GM23248 (cell line): ENCODE data around the gene ALG9. TPM values are rescaled to one million over a fixed set of nuclear protein-coding genes. Genes with fewer than 3 reads are reported as not detected.

Experiments used
- DNase-seq: peaks from one replicate; pipeline ENCODE4 v3.0.0-alpha.2; 2015
- H2AFZ ChIP-seq: fragments of 200-600 bp; sonication (generic); 2 replicates; pipeline ENCODE4 v1.6.1; 2016; ENCODE audit warnings: antibody characterized with exemption
- H3F3A ChIP-seq: fragments of 200-600 bp; sonication (generic); 2 replicates; pipeline ENCODE4 v1.6.1; 2016; ENCODE audit warnings: mild to moderate bottlenecking, antibody characterized with exemption, mixed run types; ENCODE audit not compliant: insufficient read depth
- H3K27ac ChIP-seq: fragments of 200-600 bp; sonication (generic); 2 replicates; pipeline ENCODE4 v1.5.1; 2016; ENCODE audit warnings: mild to moderate bottlenecking
- H3K27me3 ChIP-seq: fragments of 200-600 bp; sonication (generic); replicated peaks from 2 replicates; pipeline ENCODE4 v1.6.1; 2016; ENCODE audit warnings: mild to moderate bottlenecking; ENCODE audit not compliant: insufficient read depth
- H3K36me3 ChIP-seq: fragments of 200-600 bp; sonication (generic); 2 replicates; pipeline ENCODE4 v1.6.1; 2016; ENCODE audit warnings: low read depth, mild to moderate bottlenecking
- H3K4me1 ChIP-seq: fragments of 200-600 bp; sonication (generic); 2 replicates; pipeline ENCODE4 v1.6.1; 2016; ENCODE audit warnings: mild to moderate bottlenecking; ENCODE audit not compliant: insufficient read depth
- H3K4me2 ChIP-seq: fragments of 200-600 bp; sonication (generic); one replicate; pipeline ENCODE4 v1.6.1; 2016; ENCODE audit warnings: mild to moderate bottlenecking; ENCODE audit not compliant: unreplicated experiment
- H3K4me3 ChIP-seq: fragments of 200-600 bp; sonication (generic); 2 replicates; pipeline ENCODE4 v1.5.1; 2016; ENCODE audit warnings: mild to moderate bottlenecking
- H3K79me2 ChIP-seq: fragments of 200-600 bp; sonication (generic); 2 replicates; pipeline ENCODE4 v1.6.1; 2016; ENCODE audit warnings: mild to moderate bottlenecking; ENCODE audit not compliant: insufficient read depth
- H3K9ac ChIP-seq: fragments of 200-600 bp; sonication (generic); 2 replicates; pipeline ENCODE4 v1.6.1; 2016; ENCODE audit warnings: mild to moderate bottlenecking
- H3K9me2 ChIP-seq: fragments of 200-600 bp; sonication (generic); 2 replicates; pipeline ENCODE4 v1.6.1; 2016; ENCODE audit warnings: mixed run types, mild to moderate bottlenecking, moderate library complexity; ENCODE audit not compliant: insufficient read depth
- H3K9me3 ChIP-seq: fragments of 200-600 bp; sonication (generic); one replicate; pipeline ENCODE4 v1.6.1; 2017; ENCODE audit warnings: low read depth
- H4K20me1 ChIP-seq: fragments of 200-600 bp; sonication (generic); 2 replicates; pipeline ENCODE4 v1.6.0; 2016; ENCODE audit not compliant: insufficient read depth
- EZH2 ChIP-seq: fragments of 200-600 bp; sonication (generic); IDR thresholded peaks from 2 replicates; pipeline ENCODE4 v1.6.1; 2018; ENCODE audit warnings: antibody characterized with exemption, mild to moderate bottlenecking; ENCODE audit not compliant: insufficient read depth, poor library complexity, severe bottlenecking
- EZH2phosphoT487 ChIP-seq: fragments of 200-600 bp; sonication (generic); IDR thresholded peaks from 2 replicates; pipeline ENCODE4 v1.6.1; 2018; ENCODE audit warnings: antibody characterized with exemption, moderate library complexity, mild to moderate bottlenecking, low read depth; ENCODE audit not compliant: insufficient read depth
- WGBS, 2 experiments: methylation state at CpG; one replicate each; pipeline ENCODE4 v1.1.6; 2015 to 2017; ENCODE audit warnings: low lambda C conversion rate in 2 of 2, low coverage in 1 of 2; ENCODE audit errors: missing lambda C conversion rate in 2 of 2; 5-methylcytosine and 5-hydroxymethylcytosine counted together
- in situ Hi-C: fragments of 300-500 bp; cut with MboI; formaldehyde crosslinking; loops from 2 replicates; pipeline ENCODE4 v1.15.0; 2020
- polyA plus RNA-seq: library from polyadenylated mRNA; unstranded; fragments of >200 nt; fragmentation: Nextera tagmentation; extraction: Ambion mirVana; gene quantifications from 2 replicates; pipeline ENCODE4 v1.2.1, GENCODE V29; 2016
- total RNA-seq: library from RNA; depleted of rRNA; stranded (reverse); fragments of >200 nt; shearing (Covaris generic); gene quantifications from 2 replicates; pipeline ENCODE4 v1.2.3, GENCODE V29; 2014

The ALG9 gene
- total and polyA plus RNA-seq, 2 experiments from 2014 or later: 24.5 to 36.3 TPM

DNA sequence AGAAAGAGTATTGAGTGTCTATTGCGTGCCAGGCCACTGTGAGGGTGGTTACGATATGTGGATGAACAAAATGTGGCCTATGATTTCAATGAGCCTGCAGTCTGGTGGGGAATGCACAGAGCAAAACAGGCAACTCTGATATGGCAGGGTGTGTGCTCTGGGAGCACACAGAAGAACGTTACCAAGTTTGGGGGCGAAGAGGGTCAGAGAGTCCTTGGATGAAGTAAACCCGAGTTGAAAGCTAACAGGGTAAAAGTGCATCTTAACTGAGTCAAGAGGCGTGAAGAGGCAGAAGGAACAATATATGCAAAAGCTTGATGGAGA, 8.2 kb upstream of the ALG9 start:
- peaks cover 6% of the 10 kb centered on the region; the same call in 1 of the 2 replicates for H3K4me1 ChIP-seq
- no peaks in the 10 kb centered on the region for H3K9me2 ChIP-seq
- WGBS, 2 experiments: 55 to 56% methylated on average over 6 of the region's 6 CpGs
- no peaks in the 10 kb centered on the region for H3K36me3 ChIP-seq
- H3K27me3 ChIP-seq: no peaks in the 10 kb centered on the region
- H3K79me2 ChIP-seq: no peaks in the 10 kb centered on the region
- peak overlapping the region; percentile 83 for H3K4me3 ChIP-seq
- DNase-seq: no peak
- peak overlapping the region; percentile 96 for H3K4me2 ChIP-seq
- peak overlapping the region; percentile 92 for H3K9ac ChIP-seq
- peaks cover 11% of the 10 kb centered on the region; the same call in 1 of the 2 replicates for H3F3A ChIP-seq
- H4K20me1 ChIP-seq: no peaks in the 10 kb centered on the region
- H3K9me3 ChIP-seq: no peaks in the 10 kb centered on the region
- in situ Hi-C loops: loop anchor here (10.0 kb wide), 1 partner anchor 115 kb away; no protein-coding TSS in a partner anchor
- H2AFZ ChIP-seq: peak overlapping the region; percentile 98
- peak overlapping the region; percentile 98 for H3K27ac ChIP-seq
- TF ChIP-seq EZH2phosphoT487 (no peak), EZH2 (no peak)

DNA sequence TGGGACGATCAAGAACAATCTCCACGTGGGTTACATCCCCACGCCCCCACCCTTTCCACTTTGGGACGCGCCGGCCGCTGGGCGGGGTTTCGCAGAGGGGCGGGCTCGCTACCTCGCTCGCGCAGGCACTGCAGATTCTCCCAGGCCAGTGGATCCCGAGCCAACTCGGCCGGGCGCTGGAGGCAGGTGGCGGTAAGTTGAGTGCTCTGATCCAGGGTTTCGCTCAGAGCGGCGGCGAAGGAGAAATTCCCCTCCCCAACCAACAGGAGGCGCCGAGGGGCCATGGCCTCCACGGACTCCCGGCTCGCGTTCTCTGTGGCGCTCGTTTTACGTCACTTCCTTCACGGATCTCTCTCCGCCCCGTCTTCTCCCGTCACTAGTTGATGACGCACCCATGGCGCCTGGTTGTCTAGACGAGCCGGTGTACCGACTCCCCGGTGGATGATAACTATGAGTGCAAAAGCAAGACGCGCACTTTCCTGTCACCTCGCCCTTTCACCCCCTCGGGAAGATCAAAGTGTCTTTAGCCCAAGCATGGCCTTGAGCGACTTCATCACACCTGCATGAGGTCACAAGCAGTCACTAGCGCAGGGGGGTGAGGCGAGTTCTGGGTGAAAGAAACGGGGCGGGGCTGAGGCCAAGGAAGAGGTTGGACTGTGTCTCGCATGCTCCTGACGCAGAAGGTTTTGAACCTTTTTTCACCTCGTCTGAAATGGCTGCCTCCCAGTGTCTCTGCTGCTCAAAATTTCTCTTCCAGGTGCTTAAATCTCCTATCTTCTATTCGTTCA, 7.7 kb upstream of the ALG9 start, which contains the start of the genes CFAP68 and FDXACB1:
Gene CFAP68 (plus strand): TSS at position 693 of the 788 bp plus-strand sequence. CDS start 20 bp downstream, at position 713.
Gene FDXACB1 (minus strand): TSS at position 317 of the 788 bp plus-strand sequence. CDS start 33 bp downstream, at position 284.
- H3K4me3 ChIP-seq: peak within 1 kb of the TSS; percentile 83
- peaks cover 6% of the 10 kb centered on the region; the same call in 1 of the 2 replicates for H3K4me1 ChIP-seq
- no peak for TF ChIP-seq EZH2
- no peak for TF ChIP-seq EZH2phosphoT487
- H3K9me3 ChIP-seq: no peaks in the 10 kb centered on the region
- WGBS, 2 experiments: 1% methylated on average over 55 of the region's 55 CpGs
- no peaks in the 10 kb centered on the region for H3K79me2 ChIP-seq
- H3K27me3 ChIP-seq: no peaks in the 10 kb centered on the region
- no peaks in the 10 kb centered on the region for H3K36me3 ChIP-seq
- no peaks in the 10 kb centered on the region for H3K9me2 ChIP-seq
- peaks cover 11% of the 10 kb centered on the region; the same call in 1 of the 2 replicates for H3F3A ChIP-seq
- peak within 1 kb of the TSS; percentile 98 for H3K27ac ChIP-seq
- no peaks in the 10 kb centered on the region for H4K20me1 ChIP-seq
- in situ Hi-C loops: loop anchor here (10.0 kb wide), 1 partner anchor 116 kb away; no protein-coding TSS in a partner anchor
- DNase-seq: peak; percentile 99
- peak within 1 kb of the TSS; percentile 96 for H3K4me2 ChIP-seq
- H2AFZ ChIP-seq: peak within 1 kb of the TSS; percentile 98
- peak within 1 kb of the TSS; percentile 92 for H3K9ac ChIP-seq

DNA sequence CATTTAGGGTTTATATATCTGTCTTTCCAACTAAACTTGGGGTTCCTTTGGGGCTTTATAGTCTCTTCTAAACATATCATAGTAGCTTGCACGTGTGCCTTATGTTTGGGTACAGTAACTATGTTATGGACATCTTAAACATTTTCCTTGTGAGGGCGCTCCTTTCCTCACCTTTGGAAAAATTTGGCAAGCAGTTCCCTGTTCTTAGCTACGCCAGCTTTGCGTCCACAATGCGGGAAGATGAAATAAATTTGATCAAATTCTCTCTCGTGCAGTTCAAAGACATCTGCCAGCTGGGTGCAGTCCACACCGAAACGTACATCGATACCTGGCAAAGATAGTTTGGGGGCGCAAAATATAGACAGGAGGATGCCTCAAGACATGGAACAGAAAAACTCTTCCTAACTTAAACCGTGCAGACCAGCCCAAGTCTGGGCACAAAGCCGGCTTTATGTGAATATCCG, 7.0 kb upstream of the ALG9 start:
- Histone ChIP-seq H3K4me3 (peak overlapping the region; percentile 83), H3K27ac (peak overlapping the region; percentile 98), H3K9ac (peak overlapping the region; percentile 92), H2AFZ (peak overlapping the region; percentile 98), H4K20me1 (no peaks in the 10 kb centered on the region), H3K9me3 (no peaks in the 10 kb centered on the region), H3K79me2 (no peaks in the 10 kb centered on the region), H3K9me2 (no peaks in the 10 kb centered on the region), H3K4me2 (peak overlapping the region; percentile 87), H3F3A (peaks cover 11% of the 10 kb centered on the region; the same call in 1 of the 2 replicates), H3K36me3 (no peaks in the 10 kb centered on the region), H3K4me1 (peaks cover 6% of the 10 kb centered on the region; the same call in 1 of the 2 replicates), H3K27me3 (no peaks in the 10 kb centered on the region)
- 1 to 2% methylated on average over 13 of the region's 13 CpGs for WGBS, 2 experiments
- in situ Hi-C loops: loop anchor here (10.0 kb wide), 1 partner anchor 116 kb away; no protein-coding TSS in a partner anchor
- DNase-seq: peak; percentile 47
- no peak for TF ChIP-seq EZH2phosphoT487
- no peak for TF ChIP-seq EZH2

- no peaks in the 10 kb centered on the region for H3F3A ChIP-seq
- TF ChIP-seq EZH2: no peak
- no peak for TF ChIP-seq EZH2phosphoT487
- H3K9me2 ChIP-seq: no peaks in the 10 kb centered on the region
- H4K20me1 ChIP-seq: no peaks in the 10 kb centered on the region
- H3K79me2 ChIP-seq: peaks cover 21% of the 10 kb centered on the region
- peak; percentile 33 for DNase-seq
- H2AFZ ChIP-seq: peak overlapping the region; percentile 99
- 6 to 9% methylated on average over 5 of the region's 5 CpGs for WGBS, 2 experiments
- H3K4me2 ChIP-seq: peak overlapping the region; percentile 98
- H3K27me3 ChIP-seq: no peaks in the 10 kb centered on the region
- H3K9me3 ChIP-seq: no peaks in the 10 kb centered on the region
- peak overlapping the region; percentile 66 for H3K27ac ChIP-seq
- peaks cover 15% of the 10 kb centered on the region for H3K36me3 ChIP-seq
- H3K4me1 ChIP-seq: peaks cover 13% of the 10 kb centered on the region
- in situ Hi-C loops: loop anchor here (10.0 kb wide), 1 partner anchor 123 kb away; no protein-coding TSS in a partner anchor
- peak overlapping the region; percentile 87 for H3K9ac ChIP-seq
- peak overlapping the region; percentile 98 for H3K4me3 ChIP-seq
Observed at GRCh38 chr11:111871693-111872161, 346 bp upstream of the ALG9 start.
